H1 (cell line): Measurements from ENCODE around the gene CLDN2.

ENCODE experiments used
- CEBPB ChIP-seq: IDR thresholded peaks from 2 replicates; pipeline ENCODE4 v1.6.1; 2012; ENCODE audit warnings: low read depth, low read length
- CHD2 ChIP-seq: IDR thresholded peaks from 2 replicates; pipeline ENCODE4 v1.6.1; 2012; ENCODE audit warnings: low read length, improper control_type of control experiment
- CREB1 ChIP-seq: IDR thresholded peaks from 2 replicates; pipeline ENCODE4 v1.6.1; 2012; ENCODE audit warnings: inconsistent platforms
- CTCF ChIP-seq, 3 experiments: IDR thresholded peaks; 1 replicate in 2 of 3; 2 replicates in 1 of 3; pipeline versions ENCODE4 v1.5.1 to v1.6.1; 2011; ENCODE audit warnings: low read length in 3 of 3, mild to moderate bottlenecking in 3 of 3, inconsistent platforms in 2 of 3, low read depth in 1 of 3, moderate library complexity in 1 of 3; ENCODE audit not compliant: insufficient read depth in 1 of 3; ENCODE audit errors: control extremely low read depth in 1 of 3
- EZH2 ChIP-seq: fragments of 200-600 bp; sonication (generic); IDR thresholded peaks from 2 replicates; pipeline ENCODE4 v1.7.1; 2012; ENCODE audit warnings: low read depth, mild to moderate bottlenecking, moderate library complexity, low read length, inconsistent platforms; ENCODE audit not compliant: severe bottlenecking
- KDM1A ChIP-seq: fragments of 200-600, 300-600 bp; sonication (generic); IDR thresholded peaks from 2 replicates; pipeline ENCODE4 v1.7.1; 2016; ENCODE audit warnings: mild to moderate bottlenecking, low read length, borderline replicate concordance
- POLR2A ChIP-seq, 2 experiments: IDR thresholded peaks; 1 replicate in 1 of 2; 2 replicates in 1 of 2; pipeline ENCODE4 v1.6.1; 2011; ENCODE audit warnings: low read depth in 2 of 2, low read length in 2 of 2, mild to moderate bottlenecking in 2 of 2; ENCODE audit errors: control extremely low read depth in 1 of 2
- POLR2AphosphoS5 ChIP-seq: IDR thresholded peaks from 2 replicates; pipeline ENCODE4 v1.6.1; 2011; ENCODE audit warnings: low read depth, low read length
- RAD21 ChIP-seq, 2 experiments: IDR thresholded peaks in 1 of 2; conservative IDR thresholded peaks in 1 of 2; 2 replicates each; pipeline ENCODE4 v1.6.1; 2011; ENCODE audit warnings: low read depth in 2 of 2, low read length in 2 of 2, improper control_type of control experiment in 1 of 2, inconsistent platforms in 1 of 2, mild to moderate bottlenecking in 1 of 2, moderate library complexity in 1 of 2
- SP1 ChIP-seq: IDR thresholded peaks from 2 replicates; pipeline ENCODE4 v1.6.1; 2011; ENCODE audit warnings: low read depth, low read length
- TEAD4 ChIP-seq: IDR thresholded peaks from 2 replicates; pipeline ENCODE4 v1.6.1; 2012; ENCODE audit warnings: low read depth, low read length, inconsistent platforms, mixed read lengths
- TF ChIP-seq, protein P1 (sequence below): IDR thresholded peaks from 2 replicates; pipeline ENCODE4 v1.6.1; 2012; ENCODE audit warnings: inconsistent platforms

- TF ChIP-seq KDM1A (no peak), CEBPB (no peak), CTCF (IDR thresholded peaks at IDR 0.05; ENCODE audit: control extremely low read depth in 1 of 3, insufficient read depth in 1 of 3, low read depth in 1 of 3, low read length in 3 of 3) (no peak), SP1 (no peak), POLR2A (IDR thresholded peaks at IDR 0.05; ENCODE audit: control extremely low read depth in 1 of 2, low read depth in 2 of 2, low read length in 2 of 2) (no peak), POLR2AphosphoS5 (no peak), TEAD4 (no peak), EZH2 (no peak), CHD2 (no peak), RAD21 (IDR thresholded peaks at IDR 0.05 in 1 of 2, conservative IDR thresholded peaks at IDR 0.05 in 1 of 2; ENCODE audit: low read depth in 2 of 2, low read length in 2 of 2) (no peak), CREB1 (no peak)
- TF ChIP-seq, protein P1, sequence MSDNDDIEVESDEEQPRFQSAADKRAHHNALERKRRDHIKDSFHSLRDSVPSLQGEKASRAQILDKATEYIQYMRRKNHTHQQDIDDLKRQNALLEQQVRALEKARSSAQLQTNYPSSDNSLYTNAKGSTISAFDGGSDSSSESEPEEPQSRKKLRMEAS: no peak
These were observed 11.8 kb downstream of the CLDN2 start for GRCh38 chrX:106931831-106932491.
